A673 (cell line): ENCODE data around the gene PKP1. TPM values are rescaled to one million over a fixed set of nuclear protein-coding genes. Genes with fewer than 3 reads are reported as not detected.

Source experiments
- BruUV-seq: library from RNA; stranded (reverse); fragments of 400-500 nt; replicated peaks from 2 replicates; lab custom pipeline; 2021; lab: Mats Ljungman, UMichigan
- CTCF ChIA-PET: fragments of 300-600 bp; sonication (Branson Sonifier 250); formaldehyde crosslinking; loops from one replicate; lab custom pipeline; 2022; ENCODE audit warnings: antibody characterized with exemption; lab: Charles Lee
- POLR2A ChIA-PET: fragments of 300-600 bp; sonication (Branson Sonifier 250); formaldehyde crosslinking; loops from one replicate; lab custom pipeline; 2022; ENCODE audit warnings: antibody characterized with exemption; ENCODE audit not compliant: low non-redundant PET; lab: Charles Lee
- DNase-seq: peaks from one replicate; pipeline ENCODE4 v3.0.0-alpha.2; 2015; ENCODE audit warnings: low spot score
- H3K27ac ChIP-seq: fragments of 200-600 bp; sonication (generic); 2 replicates; pipeline ENCODE4 v1.5.1; 2016; ENCODE audit warnings: mixed run types, low read depth, mild to moderate bottlenecking, mixed read lengths, antibody characterized with exemption, low read length; ENCODE audit not compliant: poor library complexity, severe bottlenecking
- H3K27me3 ChIP-seq: fragments of 200-600 bp; sonication (generic); replicated peaks from 2 replicates; pipeline ENCODE4 v1.6.1; 2017; ENCODE audit warnings: mixed run types, low read depth, mild to moderate bottlenecking, mixed read lengths, antibody characterized with exemption, low read length; ENCODE audit not compliant: insufficient read depth, poor library complexity
- H3K36me3 ChIP-seq: fragments of 200-600 bp; sonication (generic); 2 replicates; pipeline ENCODE4 v1.6.1; 2016; ENCODE audit warnings: mixed run types, mild to moderate bottlenecking, mixed read lengths, antibody characterized with exemption, low read length; ENCODE audit not compliant: insufficient read depth, poor library complexity, severe bottlenecking
- H3K4me1 ChIP-seq: fragments of 200-600 bp; sonication (generic); 2 replicates; pipeline ENCODE4 v1.6.1; 2017; ENCODE audit warnings: mixed run types, mild to moderate bottlenecking, mixed read lengths, antibody characterized with exemption, low read length; ENCODE audit not compliant: insufficient read depth, poor library complexity, severe bottlenecking
- H3K4me3 ChIP-seq: fragments of 200-600 bp; sonication (generic); 2 replicates; pipeline ENCODE4 v1.5.1; 2016; ENCODE audit warnings: low read depth, mixed run types, mild to moderate bottlenecking, mixed read lengths, low read length; ENCODE audit not compliant: poor library complexity, severe bottlenecking
- H3K9me3 ChIP-seq: fragments of 200-600 bp; sonication (generic); 2 replicates; pipeline ENCODE4 v1.6.1; 2016; ENCODE audit warnings: mixed run types, low read depth, mild to moderate bottlenecking, mixed read lengths, antibody characterized with exemption, low read length; ENCODE audit not compliant: poor library complexity, severe bottlenecking
- EZH2 ChIP-seq: fragments of 200-600 bp; sonication (generic); IDR thresholded peaks from 2 replicates; pipeline ENCODE4 v1.6.1; 2017; ENCODE audit warnings: borderline replicate concordance, low read depth, mild to moderate bottlenecking, mixed read lengths, antibody characterized with exemption, low read length; ENCODE audit not compliant: poor library complexity, severe bottlenecking
- intact Hi-C: fragments of 100-400 bp; cut with micrococcal nuclease; formaldehyde crosslinking; loops from one replicate; pipeline ENCODE4 v1.10.0; 2022; ENCODE audit not compliant: unreplicated experiment
- total RNA-seq: library from RNA; stranded (reverse); gene quantifications from 2 replicates; pipeline ENCODE4 v1.2.3, GENCODE V29; 2021
- TF ChIP-seq, protein P1 (sequence below): fragments of 300-800, 200-600 bp; sonication (generic); conservative IDR thresholded peaks from 2 replicates; pipeline ENCODE4 v1.5.1; 2017; ENCODE audit warnings: low read depth, mild to moderate bottlenecking, antibody characterized with exemption, low read length, moderate library complexity, mixed read lengths

PKP1 gene
- total RNA-seq, 1 experiment from 2014 or later = 535 TPM

DNA sequence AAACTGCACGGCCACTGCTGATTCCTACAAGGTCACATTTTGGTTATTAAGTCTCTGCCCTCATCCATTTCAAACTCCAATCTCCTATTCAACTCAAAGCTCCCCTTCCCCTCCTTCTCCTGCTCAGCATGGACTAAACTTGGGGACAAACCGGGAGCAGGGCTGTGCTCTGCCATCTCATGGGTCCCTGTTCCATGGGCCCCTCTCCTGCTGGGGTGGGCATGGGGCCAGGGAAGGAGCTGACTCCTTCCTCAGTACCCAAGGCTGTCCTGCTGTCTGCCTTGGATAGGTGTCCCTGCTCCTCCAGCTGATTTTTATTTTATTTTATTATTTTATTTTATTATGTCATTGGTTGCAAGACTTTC, 67.0 kb downstream of the PKP1 start:
- Histone ChIP-seq H3K27me3 (no peaks in the 10 kb centered on the region), H3K4me3 (no peak overlapping the region), H3K9me3 (no peaks in the 10 kb centered on the region), H3K27ac (no peak overlapping the region), H3K4me1 (peaks cover 26% of the 10 kb centered on the region), H3K36me3 (no peaks in the 10 kb centered on the region)
- intact Hi-C loops = no loop called here
- TF ChIP-seq EZH2 = no peak
- TF ChIP-seq, protein P1, sequence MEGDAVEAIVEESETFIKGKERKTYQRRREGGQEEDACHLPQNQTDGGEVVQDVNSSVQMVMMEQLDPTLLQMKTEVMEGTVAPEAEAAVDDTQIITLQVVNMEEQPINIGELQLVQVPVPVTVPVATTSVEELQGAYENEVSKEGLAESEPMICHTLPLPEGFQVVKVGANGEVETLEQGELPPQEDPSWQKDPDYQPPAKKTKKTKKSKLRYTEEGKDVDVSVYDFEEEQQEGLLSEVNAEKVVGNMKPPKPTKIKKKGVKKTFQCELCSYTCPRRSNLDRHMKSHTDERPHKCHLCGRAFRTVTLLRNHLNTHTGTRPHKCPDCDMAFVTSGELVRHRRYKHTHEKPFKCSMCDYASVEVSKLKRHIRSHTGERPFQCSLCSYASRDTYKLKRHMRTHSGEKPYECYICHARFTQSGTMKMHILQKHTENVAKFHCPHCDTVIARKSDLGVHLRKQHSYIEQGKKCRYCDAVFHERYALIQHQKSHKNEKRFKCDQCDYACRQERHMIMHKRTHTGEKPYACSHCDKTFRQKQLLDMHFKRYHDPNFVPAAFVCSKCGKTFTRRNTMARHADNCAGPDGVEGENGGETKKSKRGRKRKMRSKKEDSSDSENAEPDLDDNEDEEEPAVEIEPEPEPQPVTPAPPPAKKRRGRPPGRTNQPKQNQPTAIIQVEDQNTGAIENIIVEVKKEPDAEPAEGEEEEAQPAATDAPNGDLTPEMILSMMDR = no peak
- no peak for DNase-seq
- ChIA-PET POLR2A (interaction anchor here (0.6 kb wide), 1 partner anchor 65 kb away, joined by 6 read pairs; no protein-coding TSS in a partner anchor), CTCF (no interaction called here)
- BruUV-seq = no TSS peak

- H3K4me1 ChIP-seq = peaks cover 26% of the 10 kb centered on the region
- ChIA-PET POLR2A (no interaction called here), CTCF (no interaction called here)
- intact Hi-C loops = no loop called here
- no peak overlapping the region for H3K4me3 ChIP-seq
- H3K36me3 ChIP-seq = no peaks in the 10 kb centered on the region
- H3K27ac ChIP-seq = no peak overlapping the region
- no peaks in the 10 kb centered on the region for H3K9me3 ChIP-seq
- H3K27me3 ChIP-seq = no peaks in the 10 kb centered on the region
- BruUV-seq = no TSS peak
- TF ChIP-seq EZH2 = no peak
- TF ChIP-seq, protein P1 = no peak
- DNase-seq = no peak
Measured at GRCh38 chr1:201350884-201351283, 67.6 kb downstream of the PKP1 start.

DNA sequence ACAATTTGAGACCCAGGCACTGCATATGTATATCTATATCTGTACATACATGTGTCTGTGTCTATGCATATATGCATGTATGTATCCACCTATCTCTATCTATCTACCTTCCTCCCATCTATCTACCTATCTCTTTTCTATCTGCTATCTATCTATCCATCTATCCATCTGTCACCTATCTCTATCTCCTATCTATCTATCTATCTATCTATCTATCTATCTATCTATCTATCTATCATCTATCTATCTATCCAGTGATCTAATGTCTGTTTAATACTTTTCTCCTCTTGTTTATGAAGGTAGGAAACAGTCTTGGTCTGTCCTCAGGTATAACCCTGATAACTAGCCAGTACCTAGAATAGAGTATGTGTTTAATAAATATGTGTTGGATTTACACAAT, 68.3 kb downstream of the PKP1 start:
- Histone ChIP-seq H3K4me3 (no peak overlapping the region), H3K27me3 (no peaks in the 10 kb centered on the region), H3K9me3 (no peaks in the 10 kb centered on the region), H3K36me3 (no peaks in the 10 kb centered on the region), H3K27ac (no peak overlapping the region), H3K4me1 (peaks cover 20% of the 10 kb centered on the region)
- no peak for DNase-seq
- TF ChIP-seq EZH2 = no peak
- TF ChIP-seq, protein P1 = no peak
- BruUV-seq = no TSS peak
- intact Hi-C loops = no loop called here
- CTCF ChIA-PET = no interaction called here
- POLR2A ChIA-PET = no interaction called here
